ENCODE results near the gene ERGIC3. TPM values are rescaled to one million over a fixed set of nuclear protein-coding genes. Genes with fewer than 3 reads are reported as not detected.

The ERGIC3 gene
- total RNA-seq, 4 donors from 2014 or later, result 106 to 199 (median 153) TPM

DNA sequence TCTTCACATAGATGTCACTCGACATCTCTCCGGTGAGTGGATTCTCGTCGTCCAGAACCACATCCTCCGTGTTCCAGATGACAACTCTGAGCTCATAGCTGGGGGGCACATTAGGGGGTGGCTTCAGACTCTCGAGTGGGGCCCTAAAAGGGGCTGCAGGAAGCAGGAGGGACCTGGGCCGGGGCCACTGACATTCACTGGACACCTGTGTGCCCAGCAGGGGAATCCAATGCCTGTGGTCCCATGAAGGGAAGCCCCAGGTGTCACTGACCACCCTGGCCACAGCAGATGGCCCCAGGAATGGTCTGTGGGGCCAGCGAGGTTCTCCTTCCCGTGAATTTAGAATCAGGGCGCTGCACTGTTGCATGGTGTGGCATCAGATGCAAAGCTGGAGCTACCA is 18.7 kb downstream of the ERGIC3 start:
- DNase-seq (ENCODE audit: low spot score in 2 of 2), result no peak
- WGBS, 2 donors, result 67 to 69% methylated on average over 8 to 10 of the region's 10 CpGs
- no peaks in the 10 kb centered on the region for H3K9me3 ChIP-seq
- H3K27ac ChIP-seq, result no peak overlapping the region
- H3K4me3 ChIP-seq, result no peak overlapping the region
- H3K27me3 ChIP-seq, result no peaks in the 10 kb centered on the region
- H3K36me3 ChIP-seq, result peaks cover 0 to 43% (median 0%) of the 10 kb centered on the region in 3 donors
- no peaks in the 10 kb centered on the region for H3K4me1 ChIP-seq
- TF ChIP-seq CTCF (IDR thresholded peaks at IDR 0.05) (no peak), EP300 (IDR thresholded peaks at IDR 0.05) (no peak), POLR2A (IDR thresholded peaks at IDR 0.05) (no peak)

GRCh38 chr20:35561268-35561667 is 19.4 kb downstream of the ERGIC3 start:
- H3K4me3 ChIP-seq, result no peak overlapping the region
- DNase-seq (ENCODE audit: low spot score in 2 of 2), result no peak
- H3K27ac ChIP-seq, result no peak overlapping the region
- no peaks in the 10 kb centered on the region for H3K9me3 ChIP-seq
- no peak for TF ChIP-seq POLR2A (IDR thresholded peaks at IDR 0.05)
- peak in 3 of 5 experiments; percentile 8 to 16 (median 10) for TF ChIP-seq CTCF (IDR thresholded peaks at IDR 0.05)
- 12 to 14% methylated on average over 6 to 7 of the region's 7 CpGs for WGBS, 2 donors
- H3K4me1 ChIP-seq, result no peaks in the 10 kb centered on the region
- H3K27me3 ChIP-seq, result no peaks in the 10 kb centered on the region
- H3K36me3 ChIP-seq, result peaks cover 0 to 36% (median 0%) of the 10 kb centered on the region in 3 donors

GRCh38 chr20:35561671-35562070 is 19.8 kb downstream of the ERGIC3 start:
- DNase-seq (ENCODE audit: low spot score in 2 of 2), result no peak
- TF ChIP-seq POLR2A (IDR thresholded peaks at IDR 0.05) (no peak), CTCF (IDR thresholded peaks at IDR 0.05) (no peak), EP300 (IDR thresholded peaks at IDR 0.05) (no peak)
- H3K9me3 ChIP-seq, result no peaks in the 10 kb centered on the region
- WGBS, 2 donors, result 57 to 59% methylated on average over 5 of the region's 5 CpGs
- no peaks in the 10 kb centered on the region for H3K4me1 ChIP-seq
- H3K27ac ChIP-seq, result no peak overlapping the region
- H3K4me3 ChIP-seq, result no peak overlapping the region
- H3K36me3 ChIP-seq, result peaks cover 0 to 32% (median 0%) of the 10 kb centered on the region in 3 donors
- H3K27me3 ChIP-seq, result no peaks in the 10 kb centered on the region

- TF ChIP-seq POLR2A (IDR thresholded peaks at IDR 0.05), result no peak
- TF ChIP-seq EP300 (IDR thresholded peaks at IDR 0.05), result no peak
- TF ChIP-seq CTCF (IDR thresholded peaks at IDR 0.05), result no peak
- Histone ChIP-seq H3K4me1 (no peaks in the 10 kb centered on the region), H3K27ac (no peak overlapping the region), H3K27me3 (no peaks in the 10 kb centered on the region), H3K4me3 (no peak overlapping the region), H3K9me3 (no peaks in the 10 kb centered on the region), H3K36me3 (peaks cover 0 to 22% (median 0%) of the 10 kb centered on the region in 3 donors)
- 45 to 79% methylated on average over 2 to 5 of the region's 10 CpGs for WGBS, 2 donors
- no peak for DNase-seq (ENCODE audit: low spot score in 2 of 2)
These were observed 20.7 kb downstream of the ERGIC3 start for GRCh38 chr20:35562541-35563110.

- Histone ChIP-seq H3K27ac (no peak overlapping the region), H3K4me3 (no peak overlapping the region), H3K36me3 (peaks cover 0 to 10% (median 0%) of the 10 kb centered on the region in 3 donors), H3K4me1 (no peaks in the 10 kb centered on the region), H3K9me3 (no peaks in the 10 kb centered on the region), H3K27me3 (no peaks in the 10 kb centered on the region)
- no peak for DNase-seq (ENCODE audit: low spot score in 2 of 2)
- no peak for TF ChIP-seq CTCF (IDR thresholded peaks at IDR 0.05)
- TF ChIP-seq EP300 (IDR thresholded peaks at IDR 0.05), result no peak
- WGBS, 2 donors, result 85 to 90% methylated on average over 10 of the region's 10 CpGs
These were observed 22.0 kb downstream of the ERGIC3 start for GRCh38 chr20:35563834-35564233.
